ENCODE measurements around the gene C11orf52. TPM values are rescaled to one million over a fixed set of nuclear protein-coding genes. Genes with fewer than 3 reads are reported as not detected.

Gene C11orf52
- total RNA-seq, 1 experiment from 2014 or later: 14.4 TPM

- Histone ChIP-seq H3K4me3 (ENCODE audit: low read depth, low read length) (no peak overlapping the region), H3K27me3 (replicated peaks; ENCODE audit: control insufficient read depth, insufficient read depth, low read length) (no peaks in the 10 kb centered on the region), H3K4me1 (peaks cover 22% of the 10 kb centered on the region), H3K9me3 (no peaks in the 10 kb centered on the region), H3K36me3 (ENCODE audit: control insufficient read depth, insufficient read depth, low read length) (no peaks in the 10 kb centered on the region)
- H3K27ac Mint-ChIP-seq (ENCODE audit: unreplicated experiment): no peak overlapping the region
- no peak for DNase-seq
- H3K4me1 Mint-ChIP-seq (ENCODE audit: low read depth, unreplicated experiment): peaks cover 18% of the 10 kb centered on the region
- no peaks in the 10 kb centered on the region for H3K9me3 Mint-ChIP-seq (ENCODE audit: unreplicated experiment)
- no peaks in the 10 kb centered on the region for H3K36me3 Mint-ChIP-seq (ENCODE audit: insufficient read depth, unreplicated experiment)
- ChIA-PET POLR2A (no interaction called here), CTCF (interaction anchor here (0.6 to 1.5 kb wide), 3 partner anchors 11 to 69 kb away, joined by 3 to 7 read pairs (median 3); no protein-coding TSS in a partner anchor)
- intact Hi-C loops (cut with micrococcal nuclease; ENCODE audit: unreplicated experiment): no loop called here
- TF ChIP-seq CTCF (IDR thresholded peaks at IDR 0.05; ENCODE audit: insufficient read depth in 1 of 2, low read depth in 1 of 2, low read length in 1 of 2, severe bottlenecking in 1 of 2, unreplicated experiment in 1 of 2): no peak
- H3K27me3 Mint-ChIP-seq (ENCODE audit: insufficient read depth, unreplicated experiment): no peaks in the 10 kb centered on the region
- no TSS peak for BruUV-seq (replicated peaks)
- H3K4me3 Mint-ChIP-seq (ENCODE audit: unreplicated experiment): no peak overlapping the region
Measured at GRCh38 chr11:111913997-111914396, 4.7 kb upstream of the C11orf52 start.

- no peaks in the 10 kb centered on the region for H3K9me3 Mint-ChIP-seq (ENCODE audit: unreplicated experiment)
- no peaks in the 10 kb centered on the region for H3K27me3 Mint-ChIP-seq (ENCODE audit: insufficient read depth, unreplicated experiment)
- H3K36me3 ChIP-seq (ENCODE audit: control insufficient read depth, insufficient read depth, low read length): no peaks in the 10 kb centered on the region
- peaks cover 11% of the 10 kb centered on the region for H3K4me1 Mint-ChIP-seq (ENCODE audit: low read depth, unreplicated experiment)
- DNase-seq: no peak
- H3K36me3 Mint-ChIP-seq (ENCODE audit: insufficient read depth, unreplicated experiment): no peaks in the 10 kb centered on the region
- CTCF ChIA-PET: no interaction called here
- no peaks in the 10 kb centered on the region for H3K9me3 ChIP-seq
- no peaks in the 10 kb centered on the region for H3K27me3 ChIP-seq (replicated peaks; ENCODE audit: control insufficient read depth, insufficient read depth, low read length)
- H3K27ac Mint-ChIP-seq (ENCODE audit: unreplicated experiment): peak overlapping the region; percentile 6
- BruUV-seq (replicated peaks): no TSS peak
- TF ChIP-seq CTCF (IDR thresholded peaks at IDR 0.05; ENCODE audit: insufficient read depth in 1 of 2, low read depth in 1 of 2, low read length in 1 of 2, severe bottlenecking in 1 of 2, unreplicated experiment in 1 of 2): no peak
- H3K4me3 ChIP-seq (ENCODE audit: low read depth, low read length): no peak overlapping the region
- peaks cover 17% of the 10 kb centered on the region for H3K4me1 ChIP-seq
- POLR2A ChIA-PET: no interaction called here
- intact Hi-C loops (cut with micrococcal nuclease; ENCODE audit: unreplicated experiment): no loop called here
- no peak overlapping the region for H3K4me3 Mint-ChIP-seq (ENCODE audit: unreplicated experiment)
Measured at GRCh38 chr11:111916768-111917167, 1.9 kb upstream of the C11orf52 start.

- CTCF ChIA-PET: interaction anchor here (1.7 to 2.4 kb wide), 3 partner anchors 24 to 80 kb away, joined by 6 to 35 read pairs (median 10); no protein-coding TSS in a partner anchor
- DNase-seq: no peak
- Histone ChIP-seq H3K4me3 (ENCODE audit: low read depth, low read length) (no peak overlapping the region), H3K4me1 (peaks cover 12% of the 10 kb centered on the region), H3K27me3 (replicated peaks; ENCODE audit: control insufficient read depth, insufficient read depth, low read length) (no peaks in the 10 kb centered on the region), H3K9me3 (no peaks in the 10 kb centered on the region), H3K36me3 (ENCODE audit: control insufficient read depth, insufficient read depth, low read length) (no peaks in the 10 kb centered on the region)
- BruUV-seq (replicated peaks): no TSS peak
- Mint-ChIP-seq H3K4me3 (ENCODE audit: unreplicated experiment) (no peak overlapping the region), H3K4me1 (ENCODE audit: low read depth, unreplicated experiment) (peaks cover 11% of the 10 kb centered on the region), H3K27me3 (ENCODE audit: insufficient read depth, unreplicated experiment) (no peaks in the 10 kb centered on the region), H3K27ac (ENCODE audit: unreplicated experiment) (peak overlapping the region; percentile 6), H3K9me3 (ENCODE audit: unreplicated experiment) (no peaks in the 10 kb centered on the region), H3K36me3 (ENCODE audit: insufficient read depth, unreplicated experiment) (no peaks in the 10 kb centered on the region)
- POLR2A ChIA-PET: no interaction called here
- intact Hi-C loops (cut with micrococcal nuclease; ENCODE audit: unreplicated experiment): no loop called here
- no peak for TF ChIP-seq CTCF (IDR thresholded peaks at IDR 0.05; ENCODE audit: insufficient read depth in 1 of 2, low read depth in 1 of 2, low read length in 1 of 2, severe bottlenecking in 1 of 2, unreplicated experiment in 1 of 2)
Measured at GRCh38 chr11:111917312-111917711, 1.4 kb upstream of the C11orf52 start.

Measured in Caco-2 (cell line).